Natural killer cell (primary cell): Measurements from ENCODE around the gene SND1. TPM values are rescaled to one million over a fixed set of nuclear protein-coding genes. Genes with fewer than 3 reads are reported as not detected.
A peak's percentile ranks its signal among the peaks of the same experiment; 100 is the strongest.

Experiments used
- ATAC-seq, 3 donors: fragments of 150-1000 bp in 2 of 3; fragments of 200-7000 bp in 1 of 3; cut with Tn5 transposase; 1 replicate in 1 of 3; 2 replicates in 2 of 3; pipeline ENCODE4 v1.10.0; 2021; ENCODE audit warnings: mild to moderate bottlenecking in 2 of 3, moderate library complexity in 2 of 3
- DNase-seq, 2 donors: peaks; one replicate each; pipeline versions ENCODE4 v3.0.0 to v3.0.0-alpha.2; 2013 to 2021; ENCODE audit warnings: mixed read lengths in 1 of 2
- H3K27ac ChIP-seq: one replicate; pipeline ENCODE4 v1.5.1; 2013; ENCODE audit warnings: mild to moderate bottlenecking, low read length
- H3K27me3 ChIP-seq: one replicate; pipeline ENCODE4 v1.6.1; 2013; ENCODE audit warnings: low read length; ENCODE audit not compliant: control insufficient read depth, insufficient read depth
- H3K36me3 ChIP-seq: one replicate; pipeline ENCODE4 v1.6.1; 2013; ENCODE audit warnings: low read length; ENCODE audit not compliant: control insufficient read depth, insufficient read depth
- H3K4me1 ChIP-seq: one replicate; pipeline ENCODE4 v1.6.1; 2013; ENCODE audit warnings: low read length; ENCODE audit not compliant: control insufficient read depth, insufficient read depth
- H3K4me3 ChIP-seq: one replicate; pipeline ENCODE4 v1.5.1; 2013; ENCODE audit warnings: low read length
- H3K9me3 ChIP-seq: one replicate; pipeline ENCODE4 v1.6.1; 2013; ENCODE audit warnings: low read length; ENCODE audit not compliant: control insufficient read depth, insufficient read depth
- H3K27ac Mint-ChIP-seq, 2 donors: one replicate each; pipeline ENCODE4 v1.8.0; 2022; ENCODE audit warnings: mild to moderate bottlenecking in 2 of 2, mixed read lengths in 2 of 2, moderate library complexity in 1 of 2
- H3K27me3 Mint-ChIP-seq, 2 donors: one replicate each; pipeline ENCODE4 v1.8.0; 2022; ENCODE audit warnings: low read depth in 2 of 2, mixed read lengths in 2 of 2
- H3K36me3 Mint-ChIP-seq: one replicate; pipeline ENCODE4 v1.8.0; 2022; ENCODE audit warnings: mixed read lengths
- H3K4me1 Mint-ChIP-seq, 2 donors: one replicate each; pipeline ENCODE4 v1.8.0; 2022; ENCODE audit warnings: mixed read lengths in 2 of 2
- H3K4me3 Mint-ChIP-seq: one replicate; pipeline ENCODE4 v1.8.0; 2022; ENCODE audit warnings: mild to moderate bottlenecking, moderate library complexity, mixed read lengths
- H3K9me3 Mint-ChIP-seq, 2 donors: one replicate each; pipeline ENCODE4 v1.8.0; 2022; ENCODE audit warnings: mixed read lengths in 2 of 2
- CTCF ChIP-seq: fragments of 200-600 bp; IDR thresholded peaks from one replicate; pipeline ENCODE4 v1.8.0; 2022; ENCODE audit warnings: antibody characterized with exemption
- WGBS: methylation state at CpG from one replicate; pipeline ENCODE4 v1.1.7; 2013; ENCODE audit warnings: missing lambda C conversion rate; ENCODE audit not compliant: insufficient coverage; 5-methylcytosine and 5-hydroxymethylcytosine counted together
- intact Hi-C: fragments of 100-400 bp; cut with micrococcal nuclease; formaldehyde crosslinking; loops from one replicate; pipeline ENCODE4 v1.14.2; 2022
- total RNA-seq, 4 donors: library from RNA; stranded (reverse); fragments of 120-200 nt in 1 of 4; gene quantifications; one replicate each; pipeline versions ENCODE4 v1.2.3 to v1.2.4, GENCODE V29; 2013 to 2022

Gene SND1
- total RNA-seq, 3 donors from 2014 or later (not counting 1 experiment from before 2014, with no cell fraction given) = 149 to 188 (median 149) TPM

DNA sequence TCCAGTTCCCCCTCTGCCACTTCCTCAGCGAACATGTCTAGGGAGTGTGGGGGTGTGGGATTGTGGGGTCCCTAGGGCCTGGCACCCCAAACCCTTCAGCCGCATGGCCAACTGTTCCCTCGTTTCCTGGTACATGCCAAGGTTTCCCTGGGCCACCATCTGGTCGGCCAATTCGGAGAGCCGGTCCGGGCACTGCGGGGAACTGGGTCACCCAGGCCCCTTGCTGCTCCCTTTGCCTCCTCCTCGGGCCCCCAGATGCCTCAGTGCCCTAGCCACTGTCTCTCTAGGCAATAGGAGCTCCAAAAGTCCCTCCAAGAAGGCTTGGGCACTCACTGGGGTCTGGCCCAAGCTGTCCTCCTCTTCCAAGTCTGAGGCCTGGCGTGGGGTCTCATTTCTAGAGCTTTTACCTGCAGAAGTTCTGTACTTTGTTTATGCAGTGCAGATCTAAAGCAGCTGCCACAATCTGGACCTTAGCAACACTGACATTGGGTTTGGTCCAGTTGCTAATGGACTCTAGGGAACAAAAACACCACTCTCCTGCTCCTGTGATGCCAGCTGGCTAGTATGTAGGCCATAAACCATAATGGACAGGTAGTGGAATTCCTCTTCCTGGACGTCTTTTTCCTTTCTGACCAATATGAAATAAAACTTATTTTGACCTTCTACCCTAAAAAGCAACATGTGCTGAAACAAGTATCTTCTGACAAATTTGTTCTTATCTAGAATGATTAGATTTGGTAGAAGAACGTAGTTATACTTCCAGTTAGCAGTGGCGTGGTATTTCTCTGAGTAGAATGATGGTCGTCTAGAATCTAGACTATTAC, 206.3 kb downstream of the SND1 start:
- DNase-seq = no peak
- no peaks in the 10 kb centered on the region for H3K9me3 Mint-ChIP-seq

GRCh38 chr7:127858915-127859189, 206.9 kb downstream of the SND1 start:
- no peaks in the 10 kb centered on the region for H3K36me3 ChIP-seq
- no peaks in the 10 kb centered on the region for H3K36me3 Mint-ChIP-seq
- H3K27me3 Mint-ChIP-seq = peaks cover 10 to 34% of the 10 kb centered on the region in 2 donors
- no peak for TF ChIP-seq CTCF
- peaks cover 24% of the 10 kb centered on the region for H3K4me1 ChIP-seq
- no peak overlapping the region for H3K4me3 Mint-ChIP-seq
- H3K27ac Mint-ChIP-seq = peak overlapping the region in 1 of 2 donors; percentile 63
- H3K9me3 ChIP-seq = no peaks in the 10 kb centered on the region
- 69% methylated on average over 1 of the region's 1 CpG for whole genome bisulfite sequencing
- no peaks in the 10 kb centered on the region for H3K9me3 Mint-ChIP-seq
- H3K27ac ChIP-seq = no peak overlapping the region
- H3K4me1 Mint-ChIP-seq = peaks cover 41 to 45% of the 10 kb centered on the region in 2 donors
- intact Hi-C loops = loop anchor here (5.0 kb wide), 1 partner anchor 97 kb away; no protein-coding TSS in a partner anchor
- no peak for ATAC-seq
- peaks cover 3% of the 10 kb centered on the region for H3K27me3 ChIP-seq
- H3K4me3 ChIP-seq = no peak overlapping the region
- DNase-seq = no peak

More for the DNA sequence above, 206.3 kb downstream of the SND1 start:
- TF ChIP-seq CTCF = no peak
- H3K4me3 ChIP-seq = no peak overlapping the region
- peak overlapping the region; percentile 31 for H3K4me3 Mint-ChIP-seq
- peak overlapping the region in 1 of 2 donors; percentile 63 for H3K27ac Mint-ChIP-seq
- peaks cover 24% of the 10 kb centered on the region for H3K4me1 ChIP-seq
- no peaks in the 10 kb centered on the region for H3K9me3 ChIP-seq
- H3K27me3 Mint-ChIP-seq = peaks cover 10 to 34% of the 10 kb centered on the region in 2 donors
- no peak overlapping the region for H3K27ac ChIP-seq
- H3K36me3 Mint-ChIP-seq = no peaks in the 10 kb centered on the region
- WGBS = 97% methylated on average over 14 of the region's 14 CpGs
- H3K36me3 ChIP-seq = no peaks in the 10 kb centered on the region
- peaks cover 45 to 46% of the 10 kb centered on the region in 2 donors for H3K4me1 Mint-ChIP-seq
- intact Hi-C loops = loop anchor here (5.0 kb wide), 1 partner anchor 96 kb away; no protein-coding TSS in a partner anchor
- no peak for ATAC-seq
- peaks cover 3% of the 10 kb centered on the region for H3K27me3 ChIP-seq

GRCh38 chr7:127859330-127859729, 207.3 kb downstream of the SND1 start:
- H3K9me3 Mint-ChIP-seq = no peaks in the 10 kb centered on the region
- no peak for DNase-seq
- no peak for ATAC-seq
- peaks cover 3% of the 10 kb centered on the region for H3K27me3 ChIP-seq
- no peaks in the 10 kb centered on the region for H3K36me3 ChIP-seq
- peak overlapping the region; percentile 25 for H3K4me3 Mint-ChIP-seq
- intact Hi-C loops = loop anchor here (5.0 kb wide), 1 partner anchor 97 kb away; no protein-coding TSS in a partner anchor
- peaks cover 24% of the 10 kb centered on the region for H3K4me1 ChIP-seq
- 0% methylated on average over 1 of the region's 1 CpG for WGBS
- H3K27ac Mint-ChIP-seq = peak overlapping the region; percentile 47 to 74
- no peak overlapping the region for H3K4me3 ChIP-seq
- H3K4me1 Mint-ChIP-seq = peaks cover 40 to 45% of the 10 kb centered on the region in 2 donors
- peaks cover 10 to 34% of the 10 kb centered on the region in 2 donors for H3K27me3 Mint-ChIP-seq
- TF ChIP-seq CTCF = no peak
- no peak overlapping the region for H3K27ac ChIP-seq
- H3K36me3 Mint-ChIP-seq = no peaks in the 10 kb centered on the region
- H3K9me3 ChIP-seq = no peaks in the 10 kb centered on the region
